ENCODE data around the gene MATN1.

DNA sequence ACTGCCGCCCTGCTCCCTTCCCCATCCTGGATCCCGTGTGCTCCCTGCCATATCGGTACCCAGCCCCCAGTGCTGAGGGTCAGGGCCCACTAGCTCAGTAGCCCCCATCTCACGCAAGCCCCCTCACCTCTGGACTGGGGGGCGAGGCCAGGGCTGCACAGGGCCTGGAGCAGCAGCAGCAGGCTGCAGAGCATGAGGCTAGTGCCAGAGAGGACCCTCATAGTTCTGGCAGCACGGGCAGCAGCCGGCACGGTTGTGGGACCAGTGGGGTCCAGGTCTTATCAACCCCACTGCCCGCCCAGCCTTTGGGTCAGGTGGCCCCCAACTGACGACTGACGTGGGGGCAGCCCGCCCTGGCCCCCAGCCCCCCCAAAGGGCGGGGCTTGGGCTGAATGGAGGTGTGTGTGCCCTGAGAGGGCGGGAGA, at the start of gene MATN1:
- TF ChIP-seq, protein P1, sequence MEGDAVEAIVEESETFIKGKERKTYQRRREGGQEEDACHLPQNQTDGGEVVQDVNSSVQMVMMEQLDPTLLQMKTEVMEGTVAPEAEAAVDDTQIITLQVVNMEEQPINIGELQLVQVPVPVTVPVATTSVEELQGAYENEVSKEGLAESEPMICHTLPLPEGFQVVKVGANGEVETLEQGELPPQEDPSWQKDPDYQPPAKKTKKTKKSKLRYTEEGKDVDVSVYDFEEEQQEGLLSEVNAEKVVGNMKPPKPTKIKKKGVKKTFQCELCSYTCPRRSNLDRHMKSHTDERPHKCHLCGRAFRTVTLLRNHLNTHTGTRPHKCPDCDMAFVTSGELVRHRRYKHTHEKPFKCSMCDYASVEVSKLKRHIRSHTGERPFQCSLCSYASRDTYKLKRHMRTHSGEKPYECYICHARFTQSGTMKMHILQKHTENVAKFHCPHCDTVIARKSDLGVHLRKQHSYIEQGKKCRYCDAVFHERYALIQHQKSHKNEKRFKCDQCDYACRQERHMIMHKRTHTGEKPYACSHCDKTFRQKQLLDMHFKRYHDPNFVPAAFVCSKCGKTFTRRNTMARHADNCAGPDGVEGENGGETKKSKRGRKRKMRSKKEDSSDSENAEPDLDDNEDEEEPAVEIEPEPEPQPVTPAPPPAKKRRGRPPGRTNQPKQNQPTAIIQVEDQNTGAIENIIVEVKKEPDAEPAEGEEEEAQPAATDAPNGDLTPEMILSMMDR (IDR thresholded peaks at IDR 0.05), result no peak
- no peak for TF ChIP-seq POLR2A (IDR thresholded peaks at IDR 0.05)

Measured in uterus (tissue), 2 donors.